ENCODE data around the gene LRRC8D.

GRCh38 chr1:89804642-89805237 is 16.1 kb upstream of the LRRC8D start:
- TF ChIP-seq, protein P1, sequence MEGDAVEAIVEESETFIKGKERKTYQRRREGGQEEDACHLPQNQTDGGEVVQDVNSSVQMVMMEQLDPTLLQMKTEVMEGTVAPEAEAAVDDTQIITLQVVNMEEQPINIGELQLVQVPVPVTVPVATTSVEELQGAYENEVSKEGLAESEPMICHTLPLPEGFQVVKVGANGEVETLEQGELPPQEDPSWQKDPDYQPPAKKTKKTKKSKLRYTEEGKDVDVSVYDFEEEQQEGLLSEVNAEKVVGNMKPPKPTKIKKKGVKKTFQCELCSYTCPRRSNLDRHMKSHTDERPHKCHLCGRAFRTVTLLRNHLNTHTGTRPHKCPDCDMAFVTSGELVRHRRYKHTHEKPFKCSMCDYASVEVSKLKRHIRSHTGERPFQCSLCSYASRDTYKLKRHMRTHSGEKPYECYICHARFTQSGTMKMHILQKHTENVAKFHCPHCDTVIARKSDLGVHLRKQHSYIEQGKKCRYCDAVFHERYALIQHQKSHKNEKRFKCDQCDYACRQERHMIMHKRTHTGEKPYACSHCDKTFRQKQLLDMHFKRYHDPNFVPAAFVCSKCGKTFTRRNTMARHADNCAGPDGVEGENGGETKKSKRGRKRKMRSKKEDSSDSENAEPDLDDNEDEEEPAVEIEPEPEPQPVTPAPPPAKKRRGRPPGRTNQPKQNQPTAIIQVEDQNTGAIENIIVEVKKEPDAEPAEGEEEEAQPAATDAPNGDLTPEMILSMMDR (IDR thresholded peaks at IDR 0.05) = peak; percentile 76 to 93 (median 87)
- no peak for TF ChIP-seq POLR2A (IDR thresholded peaks at IDR 0.05)
